GM18907 (cell line): ENCODE measurements around the gene APCDD1L.
"Not testable (repeated sequence)": the region's sequence is repeated elsewhere in the genome, so short reads cannot be mapped to it uniquely, and the experiment has no call there.

Source experiments
- ATAC-seq: cut with Tn5 transposase; IDR thresholded peaks from one replicate; pipeline ENCODE4 v1.9.1; 2021; ENCODE audit warnings: mild to moderate bottlenecking, moderate library complexity; ENCODE audit not compliant: unreplicated experiment

Gene APCDD1L

DNA sequence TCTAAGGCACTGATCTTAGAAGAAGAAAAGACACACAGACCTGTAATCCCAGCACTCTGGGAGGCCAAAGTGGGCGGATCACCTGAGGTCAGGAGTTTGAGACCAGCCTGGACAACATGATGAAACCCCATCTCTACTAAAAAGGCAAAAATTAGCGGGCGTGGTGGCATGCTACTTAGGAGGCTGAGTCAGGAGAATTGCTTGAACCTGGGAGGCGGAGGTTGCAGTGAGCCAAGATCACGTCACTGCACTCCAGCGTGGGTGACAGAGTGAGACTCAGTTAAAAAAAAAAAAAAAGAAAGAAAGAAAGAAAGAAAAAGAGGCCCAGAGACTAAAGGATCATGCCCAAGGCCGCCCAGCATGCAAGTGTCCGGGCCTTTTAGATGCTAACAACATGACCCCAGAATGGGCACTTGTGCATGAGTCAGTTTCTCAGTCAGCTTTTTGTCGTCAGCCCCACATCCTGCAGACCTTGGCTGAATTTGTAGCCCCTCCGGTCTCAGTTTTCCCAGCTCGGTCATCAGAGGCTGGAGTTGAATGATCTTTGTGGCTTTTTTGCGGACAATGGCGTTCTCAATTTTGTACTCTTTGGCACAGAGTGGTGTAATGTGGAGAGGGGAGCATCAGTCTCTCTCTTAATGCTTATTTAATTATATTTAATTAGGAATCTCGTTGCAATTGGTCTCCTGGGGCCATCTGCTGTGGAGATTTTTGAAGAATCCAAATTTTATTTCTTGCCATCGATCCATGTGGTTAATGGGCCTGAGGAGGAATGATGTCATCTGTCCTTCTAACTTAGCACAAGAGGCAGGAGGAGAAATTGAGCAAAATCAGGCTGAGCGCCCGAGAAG is 30.6 kb upstream of the APCDD1L start:
- ATAC-seq: no peak

DNA sequence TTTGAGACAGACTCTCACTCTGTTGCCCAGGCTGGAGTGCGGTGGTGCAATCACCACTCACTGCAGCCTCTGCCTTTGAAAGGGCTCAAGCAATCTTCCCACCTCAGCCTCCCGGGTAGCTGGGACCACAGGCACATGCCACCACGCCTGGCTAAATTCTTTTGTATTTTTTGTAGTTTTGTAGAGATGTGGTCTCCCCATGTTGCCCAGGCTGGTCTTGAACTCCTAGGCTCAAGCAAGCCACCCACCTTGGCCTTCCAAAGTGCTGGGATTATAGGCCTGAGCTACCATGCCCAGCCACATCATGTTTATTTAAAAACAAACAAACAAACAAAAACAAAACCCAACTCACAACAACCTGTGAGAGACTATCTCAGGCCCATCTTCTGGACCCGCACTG is 29.7 kb upstream of the APCDD1L start:
- ATAC-seq: no peak

- ATAC-seq: no peak
These were observed 29.1 kb upstream of the APCDD1L start for GRCh38 chr20:58544286-58544685.

- no peak for ATAC-seq
These were observed 28.1 kb upstream of the APCDD1L start for GRCh38 chr20:58543274-58543673.

GRCh38 chr20:58542411-58543095 is 27.4 kb upstream of the APCDD1L start:
- no peak for ATAC-seq

DNA sequence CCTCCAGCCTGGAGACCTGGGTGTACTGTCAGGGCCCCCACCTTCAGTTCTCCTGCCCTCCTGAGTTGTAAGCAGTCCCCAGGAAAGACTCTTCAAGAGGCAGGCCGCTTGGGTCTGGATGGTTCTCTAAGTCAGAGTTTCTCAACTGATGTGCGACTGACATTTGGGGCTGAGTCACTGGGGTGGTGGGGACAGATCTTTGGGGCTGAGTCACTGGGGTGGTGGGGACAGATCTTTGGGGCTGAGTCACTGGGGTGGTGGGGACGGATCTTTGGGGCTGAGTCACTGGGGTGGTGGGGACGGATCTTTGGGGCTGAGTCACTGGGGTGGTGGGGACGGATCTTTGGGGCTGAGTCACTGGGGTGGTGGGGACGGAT is 26.8 kb upstream of the APCDD1L start:
- ATAC-seq: not testable (repeated sequence)

- no peak for ATAC-seq
These were observed 23.6 kb upstream of the APCDD1L start for GRCh38 chr20:58538752-58539151.

DNA sequence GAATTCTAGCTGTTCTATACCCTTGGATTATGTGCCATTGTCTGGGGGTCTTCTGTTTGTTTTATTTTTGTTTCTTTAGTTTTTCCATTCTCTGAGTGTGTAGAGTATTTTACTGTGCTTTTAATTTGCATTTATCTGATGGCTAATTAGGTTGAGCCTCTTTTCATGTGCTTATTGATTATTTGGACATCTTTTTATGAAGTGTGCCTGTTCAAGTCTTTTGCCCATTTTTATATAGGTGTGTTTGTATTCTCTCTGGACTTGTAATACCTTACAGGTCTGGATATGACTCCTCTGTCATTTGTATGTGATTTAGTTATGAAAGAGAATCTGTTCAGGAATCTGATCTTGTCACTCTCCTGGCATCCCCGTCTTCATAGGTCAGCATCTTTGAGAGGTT is 22.6 kb upstream of the APCDD1L start:
- no peak for ATAC-seq

DNA sequence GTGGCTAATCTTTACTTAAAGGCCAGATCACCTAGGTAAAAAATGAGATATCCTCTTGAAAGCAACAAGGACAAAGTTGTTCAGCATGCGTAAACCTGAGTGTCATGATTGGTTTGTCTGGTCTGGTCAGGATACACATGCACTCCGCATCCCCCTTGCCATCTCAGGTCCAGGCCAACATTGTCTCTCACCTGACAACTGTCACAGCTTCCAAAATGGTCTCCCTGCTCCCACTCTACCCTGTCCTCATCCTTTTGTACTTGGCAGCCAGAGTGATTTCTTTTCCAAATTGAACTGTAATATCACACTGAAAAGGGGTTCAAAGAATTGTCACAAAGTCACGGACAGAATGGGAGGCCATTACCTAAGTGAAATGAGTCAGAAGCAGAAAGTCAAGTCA is 21.1 kb upstream of the APCDD1L start:
- no peak for ATAC-seq

DNA sequence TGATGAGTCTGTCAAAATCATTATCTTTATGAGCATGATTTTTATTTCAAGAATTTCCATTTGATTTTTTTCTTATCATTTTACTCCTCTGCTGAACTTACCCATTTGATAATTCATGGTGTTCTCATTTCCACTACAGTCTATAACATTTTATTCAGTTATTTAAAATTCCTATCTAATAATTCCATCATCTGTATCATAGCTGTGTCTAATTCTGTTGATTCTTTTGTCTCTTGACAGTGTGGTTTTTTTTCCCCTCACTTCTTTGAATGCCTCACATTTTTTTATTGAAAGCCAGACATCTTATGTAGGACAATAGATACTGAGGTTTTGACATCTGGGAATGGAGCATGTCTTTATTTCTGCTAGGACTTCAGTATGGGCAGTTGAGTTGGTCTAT is 16.5 kb upstream of the APCDD1L start:
- no peak for ATAC-seq

DNA sequence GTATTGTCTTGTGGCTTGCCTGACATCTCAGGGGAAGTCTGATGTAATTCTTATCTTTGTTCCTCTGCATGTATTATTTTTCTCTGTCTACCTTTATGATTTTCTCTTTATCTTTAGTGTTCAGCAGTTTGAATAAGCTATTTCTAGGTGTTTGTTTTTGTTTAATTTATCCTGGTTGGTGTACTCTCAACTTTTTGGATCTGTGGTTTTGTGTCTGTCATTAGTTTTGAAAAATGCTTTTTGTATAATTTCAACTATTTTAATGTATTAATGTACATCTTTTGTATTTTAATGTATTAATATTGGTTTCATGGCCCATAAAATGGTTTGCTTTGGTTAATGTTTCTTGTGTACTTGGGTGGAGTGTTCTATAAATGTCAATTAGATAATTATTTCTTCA is 15.9 kb upstream of the APCDD1L start:
- no peak for ATAC-seq

DNA sequence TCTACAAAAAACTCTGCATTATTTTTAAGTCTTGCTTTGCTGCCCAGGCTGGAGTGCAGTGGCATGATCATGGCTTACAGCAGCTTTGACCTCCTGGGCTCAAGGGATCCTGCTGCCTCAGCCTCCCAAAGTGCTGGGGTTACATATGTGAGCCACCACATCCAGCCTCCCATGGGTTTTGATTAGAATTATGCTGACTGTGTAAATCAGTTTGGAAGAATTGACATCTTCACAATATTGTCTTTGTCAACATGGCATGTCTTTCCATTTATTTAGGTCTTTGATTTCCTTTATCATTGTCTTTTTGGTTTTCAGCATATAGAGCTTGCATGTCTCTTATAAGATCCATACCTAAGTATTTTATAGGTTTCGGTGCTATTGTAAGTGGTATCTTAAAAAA is 13.2 kb upstream of the APCDD1L start:
- ATAC-seq: no peak

- ATAC-seq: no peak
These were observed 11.2 kb upstream of the APCDD1L start for GRCh38 chr20:58526411-58526810.

- no peak for ATAC-seq
These were observed 9.6 kb upstream of the APCDD1L start for GRCh38 chr20:58524814-58525213.

DNA sequence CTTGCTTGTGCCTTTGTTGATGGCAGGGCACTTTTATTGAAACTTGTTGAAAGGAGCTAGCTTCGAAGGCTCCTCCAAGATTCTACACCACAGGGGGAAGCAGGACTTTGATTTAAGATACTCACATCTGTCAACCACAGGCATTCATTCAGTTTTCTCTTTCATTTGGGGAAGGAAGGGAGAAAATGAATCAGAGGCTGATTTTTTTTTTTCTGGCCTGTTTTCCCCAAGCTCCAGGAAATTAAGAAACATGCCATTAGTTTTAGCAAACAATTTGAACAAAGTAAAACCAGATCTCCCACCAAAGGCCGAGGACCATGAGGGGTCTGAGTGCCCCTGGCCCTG is 8.7 kb upstream of the APCDD1L start:
- no peak for ATAC-seq

DNA sequence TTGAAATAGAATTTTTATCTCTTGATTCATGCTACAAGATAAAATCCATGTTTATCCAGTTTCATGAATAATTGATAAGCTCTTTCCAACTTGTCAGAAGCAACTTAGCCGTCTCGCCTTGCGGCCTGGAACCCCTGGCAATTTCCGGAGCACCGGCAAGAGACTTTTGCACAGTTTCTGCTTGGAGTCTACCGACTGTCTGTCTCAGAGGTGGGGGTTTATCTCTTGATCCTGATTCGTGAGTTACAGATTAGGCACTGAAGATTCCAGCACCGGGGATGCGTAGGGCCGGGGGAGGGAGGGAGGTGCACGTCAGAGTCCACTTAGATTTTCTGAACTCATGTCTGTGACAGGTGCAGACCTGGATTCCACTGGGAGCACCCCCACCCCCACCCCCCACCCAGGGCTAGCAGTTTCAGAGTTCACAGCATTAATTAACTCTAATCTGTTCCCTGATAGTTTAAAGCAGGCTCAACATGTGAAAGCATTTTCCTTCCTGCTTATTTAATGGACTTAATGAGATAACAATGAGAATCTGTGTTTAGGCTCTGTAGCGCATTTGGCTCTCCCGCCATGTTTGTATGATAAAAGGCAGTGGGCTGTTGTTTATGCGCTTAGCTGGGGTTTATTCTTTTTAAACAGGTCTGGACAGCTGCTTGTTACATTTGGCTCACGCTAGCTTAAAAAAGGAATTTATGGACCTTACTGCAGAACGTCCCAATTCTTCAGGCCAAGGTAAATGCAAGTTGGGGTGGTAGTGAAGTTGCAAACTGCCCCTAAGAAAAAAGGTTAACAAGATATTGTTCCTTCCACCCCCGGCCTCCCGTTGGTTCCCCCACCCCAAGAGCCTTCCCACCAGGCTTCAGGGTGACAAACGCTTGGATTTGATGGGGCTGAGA is 8.1 kb upstream of the APCDD1L start:
- no peak for ATAC-seq

DNA sequence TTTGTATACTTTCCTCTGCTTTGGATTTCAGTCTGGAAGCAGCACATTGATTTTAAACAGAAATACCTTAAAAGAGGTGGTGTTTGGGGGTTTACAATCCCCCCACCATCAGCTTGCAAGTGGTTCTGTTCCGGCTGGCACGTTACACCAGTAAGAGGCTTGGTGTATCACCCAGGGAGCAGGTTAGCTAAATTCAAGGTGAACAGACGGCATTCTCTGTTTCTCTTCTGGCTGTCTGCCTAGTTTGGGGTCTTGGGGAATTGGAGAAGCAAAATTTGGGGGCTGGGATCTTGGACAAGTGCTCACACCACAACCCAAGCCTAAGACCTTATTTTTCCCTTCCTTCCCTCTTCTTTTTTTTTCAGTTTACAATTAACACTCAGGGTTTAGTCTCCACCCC is 7.5 kb upstream of the APCDD1L start:
- ATAC-seq: no peak

GRCh38 chr20:58521763-58522162 is 6.6 kb upstream of the APCDD1L start:
- ATAC-seq: no peak

DNA sequence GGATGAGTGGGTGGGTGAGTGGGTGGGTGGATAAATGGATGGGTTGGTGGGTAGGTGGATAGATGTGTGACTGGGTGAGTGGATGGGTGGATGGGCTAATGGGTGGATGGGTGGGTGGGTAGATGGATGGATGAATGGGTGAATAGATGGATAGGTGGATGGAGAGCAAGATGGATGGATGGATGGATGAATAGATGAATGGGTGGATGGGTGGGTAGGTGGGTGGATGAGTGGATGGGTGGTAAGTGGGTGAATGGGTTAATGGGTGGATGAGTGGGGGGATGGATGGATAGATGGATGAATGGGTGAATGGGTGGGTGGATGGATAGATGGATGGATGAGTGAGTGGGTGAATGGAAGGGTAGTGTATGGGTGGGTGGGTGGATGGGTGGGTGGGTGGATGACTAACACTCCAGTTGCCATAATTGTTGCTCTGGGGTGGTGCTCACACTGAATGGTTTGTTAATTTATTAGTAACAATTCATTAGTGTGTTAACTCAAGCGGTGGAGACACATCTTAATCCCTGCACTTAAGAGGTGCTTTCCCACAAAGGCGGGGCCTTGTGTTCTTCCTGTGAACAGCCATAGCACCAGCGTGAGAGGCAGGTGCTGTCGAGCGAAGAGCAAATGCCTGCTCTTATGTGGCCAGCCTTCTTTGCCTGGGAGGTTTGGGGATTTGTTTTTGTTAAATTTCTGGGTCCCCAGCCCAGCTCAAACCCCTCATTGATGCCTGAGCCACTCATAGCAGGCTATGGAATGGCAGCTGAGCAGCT is 4.9 kb upstream of the APCDD1L start:
- no peak for ATAC-seq

- no peak for ATAC-seq
These were observed 3.8 kb upstream of the APCDD1L start for GRCh38 chr20:58518896-58519593.
